Smooth muscle cell (in vitro differentiated cells): ENCODE measurements around the gene CCDC12. TPM values are rescaled to one million over a fixed set of nuclear protein-coding genes. Genes with fewer than 3 reads are reported as not detected.
A peak's percentile ranks its signal among the peaks of the same experiment; 100 is the strongest.

Experiments
- DNase-seq: peaks from one replicate; lab custom pipeline; 2025; ENCODE audit not compliant: unreplicated experiment; lab: John Stamatoyannopoulos, UW
- H2AFZ ChIP-seq: fragments of 200-600 bp; sonication (generic); 2 replicates; pipeline ENCODE4 v1.6.0; 2016; ENCODE audit warnings: antibody characterized with exemption, low read depth, mild to moderate bottlenecking
- H3F3A ChIP-seq: fragments of 200-600 bp; sonication (generic); 2 replicates; pipeline ENCODE4 v1.6.0; 2017; ENCODE audit warnings: antibody characterized with exemption, low read depth
- H3K27ac ChIP-seq: fragments of 200-600 bp; sonication (generic); 2 replicates; pipeline ENCODE4 v1.5.1; 2016; ENCODE audit warnings: low read depth, mild to moderate bottlenecking
- H3K27me3 ChIP-seq: fragments of 200-600 bp; sonication (generic); 2 replicates; pipeline ENCODE4 v1.6.1; 2016; ENCODE audit warnings: low read depth, mild to moderate bottlenecking
- H3K36me3 ChIP-seq: fragments of 200-600 bp; sonication (generic); 2 replicates; pipeline ENCODE4 v1.5.1; 2016; ENCODE audit warnings: low read depth
- H3K4me1 ChIP-seq: fragments of 200-600 bp; sonication (generic); 2 replicates; pipeline ENCODE4 v1.5.1; 2016; ENCODE audit warnings: low read depth
- H3K4me2 ChIP-seq: fragments of 200-600 bp; sonication (generic); 2 replicates; pipeline ENCODE4 v1.6.0; 2016; ENCODE audit warnings: mild to moderate bottlenecking
- H3K4me3 ChIP-seq: fragments of 200-600 bp; sonication (generic); 2 replicates; pipeline ENCODE4 v1.5.1; 2016; ENCODE audit warnings: mild to moderate bottlenecking
- H3K79me2 ChIP-seq: fragments of 200-600 bp; sonication (generic); 2 replicates; pipeline ENCODE4 v1.6.0; 2016; ENCODE audit warnings: low read depth, mild to moderate bottlenecking
- H3K9ac ChIP-seq: fragments of 200-600 bp; sonication (generic); 2 replicates; pipeline ENCODE4 v1.6.0; 2016; ENCODE audit warnings: low read depth
- H3K9me3 ChIP-seq: fragments of 200-600 bp; sonication (generic); replicated peaks from 2 replicates; pipeline ENCODE4 v1.5.1; 2016; ENCODE audit warnings: low read depth
- H4K20me1 ChIP-seq: fragments of 200-600 bp; sonication (generic); 2 replicates; pipeline ENCODE4 v1.6.0; 2016; ENCODE audit warnings: low read depth
- WGBS: methylation state at CpG from one replicate; pipeline ENCODE4 v1.1.7; 2016; ENCODE audit warnings: low lambda C conversion rate; 5-methylcytosine and 5-hydroxymethylcytosine counted together
- polyA plus RNA-seq: library from polyadenylated mRNA; unstranded; fragments of >200 nt; fragmentation: Nextera tagmentation; extraction: Ambion mirVana; gene quantifications from 2 replicates; pipeline ENCODE4 v1.2.1, GENCODE V29; 2016
- total RNA-seq: library from RNA; depleted of rRNA; stranded (reverse); fragments of >200 nt; gene quantifications from 2 replicates; pipeline ENCODE4 v1.2.3, GENCODE V29; 2014
- TF ChIP-seq, protein P1 (sequence below): fragments of 200-600 bp; sonication (generic); IDR thresholded peaks from 2 replicates; pipeline ENCODE4 v1.5.1; 2017; ENCODE audit warnings: borderline replicate concordance, mild to moderate bottlenecking, antibody characterized with exemption; ENCODE audit not compliant: insufficient read depth, poor library complexity, severe bottlenecking

CCDC12 gene
- total and polyA plus RNA-seq, 2 experiments from 2014 or later, result 23.9 to 52.4 TPM

DNA sequence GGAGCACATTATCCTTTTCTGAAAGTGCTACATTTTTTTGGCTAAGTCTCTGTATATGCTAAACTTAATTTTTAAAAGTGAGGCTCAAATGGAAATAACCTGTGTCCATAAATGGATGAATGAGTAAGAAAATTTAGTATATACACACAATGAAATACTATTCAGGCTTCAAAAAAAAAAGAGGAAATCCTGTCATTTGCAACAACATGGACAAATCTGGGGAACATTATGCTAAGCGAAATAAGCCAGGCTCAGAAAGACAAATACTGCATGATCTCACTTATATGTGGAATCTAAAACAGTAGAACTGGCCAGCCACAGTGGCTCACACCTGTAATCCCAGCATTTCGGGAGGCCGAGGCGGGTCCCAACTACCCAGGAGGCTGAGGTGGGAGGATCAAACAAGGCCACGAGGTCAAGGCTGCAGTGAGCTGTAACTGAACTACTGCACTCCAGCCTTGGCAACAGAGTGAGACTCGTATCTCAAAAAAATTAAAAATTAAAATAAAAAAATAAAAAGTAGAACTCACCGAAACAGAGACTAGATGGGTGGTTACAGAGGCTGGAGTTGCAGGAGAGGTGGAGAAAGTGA, 25.8 kb downstream of the CCDC12 start:
- peaks cover 94% of the 10 kb centered on the region for H3K79me2 ChIP-seq
- H3K4me3 ChIP-seq, result no peak overlapping the region
- DNase-seq, result no peak
- no peaks in the 10 kb centered on the region for H3K36me3 ChIP-seq
- peaks cover 97% of the 10 kb centered on the region for H4K20me1 ChIP-seq
- H3K27ac ChIP-seq, result no peak overlapping the region
- no peaks in the 10 kb centered on the region for H3K27me3 ChIP-seq
- peaks cover 13% of the 10 kb centered on the region for H3K4me1 ChIP-seq
- H3K9ac ChIP-seq, result no peak overlapping the region
- no peak overlapping the region for H2AFZ ChIP-seq
- 88% methylated on average over 7 of the region's 7 CpGs for WGBS
- H3F3A ChIP-seq, result peaks cover 6% of the 10 kb centered on the region
- no peak overlapping the region for H3K4me2 ChIP-seq
- H3K9me3 ChIP-seq, result no peaks in the 10 kb centered on the region
- TF ChIP-seq, protein P1, sequence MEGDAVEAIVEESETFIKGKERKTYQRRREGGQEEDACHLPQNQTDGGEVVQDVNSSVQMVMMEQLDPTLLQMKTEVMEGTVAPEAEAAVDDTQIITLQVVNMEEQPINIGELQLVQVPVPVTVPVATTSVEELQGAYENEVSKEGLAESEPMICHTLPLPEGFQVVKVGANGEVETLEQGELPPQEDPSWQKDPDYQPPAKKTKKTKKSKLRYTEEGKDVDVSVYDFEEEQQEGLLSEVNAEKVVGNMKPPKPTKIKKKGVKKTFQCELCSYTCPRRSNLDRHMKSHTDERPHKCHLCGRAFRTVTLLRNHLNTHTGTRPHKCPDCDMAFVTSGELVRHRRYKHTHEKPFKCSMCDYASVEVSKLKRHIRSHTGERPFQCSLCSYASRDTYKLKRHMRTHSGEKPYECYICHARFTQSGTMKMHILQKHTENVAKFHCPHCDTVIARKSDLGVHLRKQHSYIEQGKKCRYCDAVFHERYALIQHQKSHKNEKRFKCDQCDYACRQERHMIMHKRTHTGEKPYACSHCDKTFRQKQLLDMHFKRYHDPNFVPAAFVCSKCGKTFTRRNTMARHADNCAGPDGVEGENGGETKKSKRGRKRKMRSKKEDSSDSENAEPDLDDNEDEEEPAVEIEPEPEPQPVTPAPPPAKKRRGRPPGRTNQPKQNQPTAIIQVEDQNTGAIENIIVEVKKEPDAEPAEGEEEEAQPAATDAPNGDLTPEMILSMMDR, result no peak

GRCh38 chr3:46950177-46950576, 26.4 kb downstream of the CCDC12 start:
- peaks cover 97% of the 10 kb centered on the region for H4K20me1 ChIP-seq

GRCh38 chr3:46948830-46949671, 27.5 kb downstream of the CCDC12 start:
- no peaks in the 10 kb centered on the region for H3K27me3 ChIP-seq
- peaks cover 97% of the 10 kb centered on the region for H4K20me1 ChIP-seq
- peak overlapping the region; percentile 83 for H3K27ac ChIP-seq
- H3K4me3 ChIP-seq, result no peak overlapping the region
- TF ChIP-seq, protein P1, result no peak
- no peaks in the 10 kb centered on the region for H3K9me3 ChIP-seq
- no peak for DNase-seq
- H2AFZ ChIP-seq, result no peak overlapping the region
- H3K4me1 ChIP-seq, result peaks cover 13% of the 10 kb centered on the region
- H3K4me2 ChIP-seq, result no peak overlapping the region
- peaks cover 3% of the 10 kb centered on the region for H3F3A ChIP-seq
- no peak overlapping the region for H3K9ac ChIP-seq
- no peaks in the 10 kb centered on the region for H3K36me3 ChIP-seq
- 67% methylated on average over 6 of the region's 6 CpGs for whole genome bisulfite sequencing
- peaks cover 94% of the 10 kb centered on the region for H3K79me2 ChIP-seq

More at GRCh38 chr3:46950177-46950576, 26.4 kb downstream of the CCDC12 start:
- Histone ChIP-seq H3K27ac (no peak overlapping the region), H3K36me3 (no peaks in the 10 kb centered on the region), H3K4me1 (peaks cover 13% of the 10 kb centered on the region), H3K4me3 (no peak overlapping the region), H3K4me2 (no peak overlapping the region), H3F3A (peaks cover 3% of the 10 kb centered on the region), H3K79me2 (peaks cover 94% of the 10 kb centered on the region), H2AFZ (no peak overlapping the region), H3K9ac (no peak overlapping the region), H3K27me3 (no peaks in the 10 kb centered on the region), H3K9me3 (no peaks in the 10 kb centered on the region)
- TF ChIP-seq, protein P1, result no peak
- DNase-seq, result no peak
- WGBS, result 93% methylated on average over 2 of the region's 2 CpGs
